HCT116 (cell line): ENCODE data around the gene SOX15. TPM values are rescaled to one million over a fixed set of nuclear protein-coding genes. Genes with fewer than 3 reads are reported as not detected.

Experiments used
- ATAC-seq: fragments of 200-7000 bp; cut with Tn5 transposase; 2 replicates; pipeline ENCODE4 v1.9.1; 2020; ENCODE audit warnings: mild to moderate bottlenecking, moderate library complexity
- BruUV-seq: library from RNA; stranded (reverse); fragments of 400-500 nt; replicated peaks from 2 replicates; lab custom pipeline; 2021; lab: Mats Ljungman, UMichigan
- CTCF ChIA-PET: fragments of 300-600 bp; sonication (Branson Sonifier 250); formaldehyde crosslinking; loops from one replicate; lab custom pipeline; 2021; ENCODE audit warnings: antibody characterized with exemption; lab: Charles Lee
- POLR2A ChIA-PET: fragments of 300-600, 350-600 bp; sonication (Branson Sonifier 250); formaldehyde crosslinking; loops from one replicate; lab custom pipeline; 2021; ENCODE audit warnings: antibody characterized with exemption; lab: Charles Lee
- RAD21 ChIA-PET, 2 experiments: fragments of 300-600 bp; sonication (Branson Sonifier 250); formaldehyde crosslinking; loops; one replicate each; lab custom pipeline; 2023; ENCODE audit warnings: low total read pairs in 2 of 2; ENCODE audit not compliant: uncharacterized antibody in 2 of 2, unreplicated experiment in 2 of 2, low non-redundant PET in 1 of 2; lab: Charles Lee
- DNase-seq: peaks from one replicate; pipeline ENCODE4 v3.0.0-alpha.2; 2010; ENCODE audit warnings: low read depth, low spot score
- H2AFZ ChIP-seq: fragments of 200-600 bp; shearing (Covaris generic), sonication (generic); 2 replicates; pipeline ENCODE4 v1.6.1; 2017; ENCODE audit warnings: low read depth, mixed run types, mixed read lengths, antibody characterized with exemption, low read length; ENCODE audit not compliant: poor library complexity, severe bottlenecking
- H3K27ac ChIP-seq: 2 replicates; pipeline ENCODE4 v1.5.1; 2012; ENCODE audit warnings: low read depth, low read length
- H3K27me3 ChIP-seq: fragments of 200-600 bp; sonication (generic); 2 replicates; pipeline ENCODE4 v1.6.1; 2016; ENCODE audit warnings: mixed run types, low read length, mixed read lengths; ENCODE audit not compliant: insufficient read depth
- H3K36me3 ChIP-seq, 2 experiments: fragments of 200-500 bp in 1 of 2; fragments of 200-600 bp in 1 of 2; sonication (Bioruptor generic) in 1 of 2; sonication (generic) in 1 of 2; 2 replicates each; pipeline versions ENCODE4 v1.5.1 to v1.6.1; 2014 to 2016; ENCODE audit warnings: low read length in 2 of 2, inconsistent platforms in 1 of 2, mixed read lengths in 1 of 2, mixed run types in 1 of 2; ENCODE audit not compliant: insufficient read depth in 2 of 2, control insufficient read depth in 1 of 2
- H3K4me1 ChIP-seq, 2 experiments: fragments of 200-600 bp in 1 of 2; sonication (generic) in 1 of 2; 2 replicates each; pipeline versions ENCODE4 v1.5.1 to v1.6.1; 2012 to 2017; ENCODE audit warnings: low read length in 2 of 2, inconsistent platforms in 1 of 2, mild to moderate bottlenecking in 1 of 2, mixed read lengths in 1 of 2, mixed run types in 1 of 2, moderate library complexity in 1 of 2; ENCODE audit not compliant: insufficient read depth in 2 of 2, control insufficient read depth in 1 of 2
- H3K4me2 ChIP-seq: fragments of 200-600 bp; sonication (generic); 2 replicates; pipeline ENCODE4 v1.6.1; 2017; ENCODE audit warnings: mixed run types, low read length, mixed read lengths
- H3K4me3 ChIP-seq, 2 experiments: fragments of 200-600 bp in 1 of 2; sonication (generic) in 1 of 2; replicated peaks in 1 of 2; 2 replicates each; pipeline ENCODE4 v1.5.1; 2011 to 2016; ENCODE audit warnings: low read length in 2 of 2, control low read depth in 1 of 2, low read depth in 1 of 2, mild to moderate bottlenecking in 1 of 2, mixed read lengths in 1 of 2, mixed run types in 1 of 2
- H3K79me2 ChIP-seq: fragments of 200-600 bp; sonication (generic); 2 replicates; pipeline ENCODE4 v1.6.1; 2017; ENCODE audit warnings: mild to moderate bottlenecking, mixed run types, low read length, moderate library complexity, mixed read lengths; ENCODE audit not compliant: insufficient read depth
- H3K9ac ChIP-seq: fragments of 200-600 bp; sonication (generic); 2 replicates; pipeline ENCODE4 v1.6.1; 2016; ENCODE audit warnings: low read length, mixed read lengths
- H3K9me2 ChIP-seq: fragments of 200-600 bp; sonication (generic), shearing (Covaris generic); 2 replicates; pipeline ENCODE4 v1.6.1; 2017; ENCODE audit warnings: mixed run types, mild to moderate bottlenecking, moderate library complexity; ENCODE audit not compliant: insufficient read depth
- H3K9me3 ChIP-seq, 2 experiments: fragments of 200-500 bp in 1 of 2; fragments of 200-600 bp in 1 of 2; sonication (Bioruptor generic) in 1 of 2; sonication (generic) in 1 of 2; 2 replicates each; pipeline ENCODE4 v1.6.1; 2014 to 2017; ENCODE audit warnings: low read length in 2 of 2, mixed read lengths in 2 of 2, inconsistent platforms in 1 of 2, low read depth in 1 of 2, mild to moderate bottlenecking in 1 of 2, mixed run types in 1 of 2, moderate library complexity in 1 of 2; ENCODE audit not compliant: control insufficient read depth in 1 of 2, insufficient read depth in 1 of 2
- H4K20me1 ChIP-seq: fragments of 200-600 bp; sonication (generic), shearing (Covaris generic); 2 replicates; pipeline ENCODE4 v1.6.1; 2017; ENCODE audit warnings: mixed run types, mild to moderate bottlenecking, moderate library complexity; ENCODE audit not compliant: insufficient read depth
- ATF3 ChIP-seq: IDR thresholded peaks from 2 replicates; pipeline ENCODE4 v1.6.1; 2012
- CEBPB ChIP-seq: IDR thresholded peaks from 2 replicates; pipeline ENCODE4 v1.6.1; 2012; ENCODE audit warnings: low read depth
- CTCF ChIP-seq, 3 experiments: fragments of 200-600 bp in 1 of 3; sonication (generic) in 1 of 3; IDR thresholded peaks in 2 of 3; conservative IDR thresholded peaks in 1 of 3; 2 replicates each; pipeline ENCODE4 v1.5.1; 2012 to 2017; ENCODE audit warnings: low read depth in 2 of 3, low read length in 2 of 3, antibody characterized with exemption in 1 of 3, borderline replicate concordance in 1 of 3, control low read depth in 1 of 3, mild to moderate bottlenecking in 1 of 3, mixed read lengths in 1 of 3, mixed run types in 1 of 3, moderate library complexity in 1 of 3; ENCODE audit not compliant: insufficient read depth in 1 of 3
- EGR1 ChIP-seq: IDR thresholded peaks from 2 replicates; pipeline ENCODE4 v1.6.1; 2012; ENCODE audit warnings: low read depth
- ELF1 ChIP-seq: IDR thresholded peaks from 2 replicates; pipeline ENCODE4 v1.6.1; 2012; ENCODE audit warnings: low read depth, borderline replicate concordance
- FOSL1 ChIP-seq: IDR thresholded peaks from 2 replicates; pipeline ENCODE4 v1.6.1; 2012; ENCODE audit warnings: low read depth
- JUND ChIP-seq: IDR thresholded peaks from 2 replicates; pipeline ENCODE4 v1.6.1; 2012
- MAX ChIP-seq: IDR thresholded peaks from 2 replicates; pipeline ENCODE4 v1.6.1; 2012
- POLR2A ChIP-seq: IDR thresholded peaks from 2 replicates; pipeline ENCODE4 v1.7.0; 2011; ENCODE audit warnings: borderline replicate concordance; ENCODE audit not compliant: insufficient read depth, insufficient read length; ENCODE audit errors: extremely low read depth
- POLR2AphosphoS5 ChIP-seq: IDR thresholded peaks from 2 replicates; pipeline ENCODE4 v1.6.1; 2011; ENCODE audit warnings: mild to moderate bottlenecking, low read depth, low read length, moderate library complexity
- RAD21 ChIP-seq: IDR thresholded peaks from 2 replicates; pipeline ENCODE4 v1.6.1; 2012; ENCODE audit warnings: low read depth, mild to moderate bottlenecking
- REST ChIP-seq: IDR thresholded peaks from 2 replicates; pipeline ENCODE4 v1.6.1; 2012; ENCODE audit warnings: low read depth
- SIN3A ChIP-seq: IDR thresholded peaks from 2 replicates; pipeline ENCODE4 v1.6.1; 2012; ENCODE audit warnings: low read depth
- SP1 ChIP-seq: IDR thresholded peaks from 2 replicates; pipeline ENCODE4 v1.6.1; 2012; ENCODE audit warnings: low read depth
- TCF7L2 ChIP-seq: IDR thresholded peaks from 2 replicates; pipeline ENCODE4 v1.7.0; 2011; ENCODE audit warnings: borderline replicate concordance, inconsistent platforms; ENCODE audit not compliant: insufficient read depth, insufficient read length; ENCODE audit errors: extremely low read depth
- YY1 ChIP-seq: IDR thresholded peaks from 2 replicates; pipeline ENCODE4 v1.6.1; 2011; ENCODE audit warnings: low read length, low read depth, moderate library complexity, mild to moderate bottlenecking; ENCODE audit not compliant: insufficient replicate concordance; ENCODE audit errors: extremely low read depth
- ZFX ChIP-seq: fragments of 450-650 bp; IDR thresholded peaks from 2 replicates; pipeline ENCODE4 v1.6.1; 2017
- ZNF274 ChIP-seq: fragments of 200-500 bp; sonication (Bioruptor generic); IDR thresholded peaks from 2 replicates; pipeline ENCODE4 v1.6.1; 2014; ENCODE audit warnings: mild to moderate bottlenecking, low read depth, low read length, inconsistent platforms
- intact Hi-C: fragments of 100-400 bp; cut with micrococcal nuclease; formaldehyde crosslinking; loops from 2 replicates; pipeline ENCODE4 v1.10.0; 2022
- total RNA-seq: library from RNA; stranded (reverse); gene quantifications from one replicate; pipeline ENCODE4 v1.2.1, GENCODE V29; 2021; ENCODE audit not compliant: unreplicated experiment

The SOX15 gene
- total RNA-seq, 1 experiment from 2014 or later, result 0.69 TPM

GRCh38 chr17:7548585-7549400 lies 41.1 kb downstream of the SOX15 start, which contains the start of gene TNFSF12 (continued):
- TF ChIP-seq ELF1, result no peak
- 0 out of 2 replicates have a peak, but pooled peaks have one; percentile 7 for TF ChIP-seq RAD21
- no peak for TF ChIP-seq SP1
- peak; percentile 67 for TF ChIP-seq POLR2AphosphoS5
- no peak for TF ChIP-seq CEBPB
- TF ChIP-seq ATF3, result no peak
- no peak for TF ChIP-seq JUND
- TF ChIP-seq ZFX, result peak; percentile 78
- no peak for TF ChIP-seq ZNF274
- TF ChIP-seq POLR2A, result no peak
- TF ChIP-seq TCF7L2, result no peak
- no peak for TF ChIP-seq REST
- no peak for TF ChIP-seq EGR1
- TF ChIP-seq, all 23 proteins: peak for 5

GRCh38 chr17:7544911-7545310 lies 45.0 kb downstream of the SOX15 start:
- POLR2A ChIA-PET, result no interaction called here
- no TSS peak for BruUV-seq
- peaks cover 6 to 16% of the 10 kb centered on the region in 2 experiments for H3K4me1 ChIP-seq
- TF ChIP-seq MAX, result no peak
- TF ChIP-seq EGR1, result no peak
- TF ChIP-seq POLR2AphosphoS5, result no peak
- TF ChIP-seq SIN3A, result no peak
- no peak for TF ChIP-seq FOSL1
- TF ChIP-seq RAD21, result no peak
- no peak for TF ChIP-seq CEBPB
- TF ChIP-seq TCF7L2, result no peak
- TF ChIP-seq ELF1, result no peak
- TF ChIP-seq YY1, result no peak
- TF ChIP-seq CTCF (IDR thresholded peaks at IDR 0.05 in 2 of 3, conservative IDR thresholded peaks at IDR 0.05 in 1 of 3; ENCODE audit: borderline replicate concordance in 1 of 3, insufficient read depth in 1 of 3, low read depth in 2 of 3, low read length in 2 of 3), result no peak
- no peak for TF ChIP-seq ATF3
- TF ChIP-seq POLR2A, result no peak
- no peak for TF ChIP-seq ZNF274

More at GRCh38 chr17:7544911-7545310, 45.0 kb downstream of the SOX15 start:
- intact Hi-C loops, result no loop called here
- H2AFZ ChIP-seq, result no peak overlapping the region
- H3K4me2 ChIP-seq, result no peak overlapping the region
- ATAC-seq, result no peak
- H3K9me3 ChIP-seq, result no peaks in the 10 kb centered on the region
- no peak overlapping the region for H3K4me3 ChIP-seq
- H3K27me3 ChIP-seq, result no peaks in the 10 kb centered on the region
- no peaks in the 10 kb centered on the region for H3K79me2 ChIP-seq
- CTCF ChIA-PET, result no interaction called here
- no peak overlapping the region for H3K9ac ChIP-seq
- H3K27ac ChIP-seq, result no peak overlapping the region
- no peaks in the 10 kb centered on the region for H3K9me2 ChIP-seq
- no peaks in the 10 kb centered on the region for H4K20me1 ChIP-seq
- no peaks in the 10 kb centered on the region for H3K36me3 ChIP-seq
- DNase-seq, result no peak
- RAD21 ChIA-PET, result no interaction called here
